ENCODE measurements around the gene MAP2K2. TPM values are rescaled to one million over a fixed set of nuclear protein-coding genes. Genes with fewer than 3 reads are reported as not detected.

The MAP2K2 gene
- polyA plus RNA-seq, 3 donors = 30.5 to 94.5 (median 40.2) TPM

GRCh38 chr19:4171676-4172075 is 47.8 kb upstream of the MAP2K2 start:
- Histone ChIP-seq H3K4me2 (replicated peaks; ENCODE audit: extremely low read depth, low read length, poor library complexity, severe bottlenecking) (no peak overlapping the region), H3K27ac (ENCODE audit: low read depth in 1 of 2, low read length in 2 of 2) (no peak overlapping the region), H3K79me2 (ENCODE audit: insufficient read depth, low read length) (no peaks in the 10 kb centered on the region), H3K9ac (ENCODE audit: insufficient read depth, low read length, poor library complexity, severe bottlenecking) (no peak overlapping the region), H2AFZ (ENCODE audit: insufficient read depth, low read depth, low read length, poor library complexity, severe bottlenecking) (no peak overlapping the region), H3K27me3 (ENCODE audit: control insufficient read depth in 2 of 2, insufficient read depth in 2 of 2, low read length in 2 of 2) (peaks cover 0 to 9% of the 10 kb centered on the region in 2 donors), H3K36me3 (replicated peaks in 1 of 2; ENCODE audit: control insufficient read depth in 1 of 2, insufficient read depth in 2 of 2, low read length in 2 of 2) (peaks cover 18 to 19% of the 10 kb centered on the region in 2 donors), H3K4me3 (replicated peaks in 1 of 3; ENCODE audit: low read depth in 2 of 3, low read length in 3 of 3) (no peak overlapping the region), H3K9me3 (replicated peaks in 1 of 2; ENCODE audit: control insufficient read depth in 1 of 2, insufficient read depth in 1 of 2, low read length in 2 of 2) (no peaks in the 10 kb centered on the region), H4K20me1 (ENCODE audit: insufficient read depth, low read length) (peaks cover 16% of the 10 kb centered on the region), H3K4me1 (ENCODE audit: control insufficient read depth in 1 of 2, insufficient read depth in 2 of 2, low read length in 2 of 2) (no peaks in the 10 kb centered on the region)
- Mint-ChIP-seq H3K27ac (no peak overlapping the region), H3K9me3 (no peaks in the 10 kb centered on the region), H3K27me3 (ENCODE audit: low read depth in 3 of 3) (peaks cover 9 to 31% (median 24%) of the 10 kb centered on the region in 3 donors), H3K4me3 (no peak overlapping the region), H3K4me1 (no peaks in the 10 kb centered on the region), H3K36me3 (peaks cover 9 to 18% of the 10 kb centered on the region in 2 donors)
- no peak for DNase-seq
- TF ChIP-seq CTCF (IDR thresholded peaks at IDR 0.05) = no peak
- 61% methylated on average over 22 of the region's 22 CpGs for WGBS (ENCODE audit: insufficient coverage)
- intact Hi-C loops (cut with micrococcal nuclease) = no loop called here

- Histone ChIP-seq H3K9ac (ENCODE audit: insufficient read depth, low read length, poor library complexity, severe bottlenecking) (no peak overlapping the region), H3K4me3 (replicated peaks in 1 of 3; ENCODE audit: low read depth in 2 of 3, low read length in 3 of 3) (no peak overlapping the region), H3K4me1 (ENCODE audit: control insufficient read depth in 1 of 2, insufficient read depth in 2 of 2, low read length in 2 of 2) (no peaks in the 10 kb centered on the region), H3K79me2 (ENCODE audit: insufficient read depth, low read length) (no peaks in the 10 kb centered on the region), H4K20me1 (ENCODE audit: insufficient read depth, low read length) (no peaks in the 10 kb centered on the region), H3K9me3 (replicated peaks in 1 of 2; ENCODE audit: control insufficient read depth in 1 of 2, insufficient read depth in 1 of 2, low read length in 2 of 2) (no peaks in the 10 kb centered on the region), H3K36me3 (replicated peaks in 1 of 2; ENCODE audit: control insufficient read depth in 1 of 2, insufficient read depth in 2 of 2, low read length in 2 of 2) (no peaks in the 10 kb centered on the region), H3K27me3 (ENCODE audit: control insufficient read depth in 2 of 2, insufficient read depth in 2 of 2, low read length in 2 of 2) (no peaks in the 10 kb centered on the region), H3K27ac (ENCODE audit: low read depth in 1 of 2, low read length in 2 of 2) (no peak overlapping the region), H2AFZ (ENCODE audit: insufficient read depth, low read depth, low read length, poor library complexity, severe bottlenecking) (no peak overlapping the region), H3K4me2 (replicated peaks; ENCODE audit: extremely low read depth, low read length, poor library complexity, severe bottlenecking) (no peak overlapping the region)
- intact Hi-C loops (cut with micrococcal nuclease) = no loop called here
- TF ChIP-seq CTCF (IDR thresholded peaks at IDR 0.05) = no peak
- no peak for DNase-seq
- Mint-ChIP-seq H3K4me3 (no peak overlapping the region), H3K36me3 (no peaks in the 10 kb centered on the region), H3K27me3 (ENCODE audit: low read depth in 3 of 3) (peaks cover 7 to 26% (median 14%) of the 10 kb centered on the region in 3 donors), H3K27ac (no peak overlapping the region), H3K9me3 (peaks cover 0 to 1% (median 0%) of the 10 kb centered on the region in 7 donors), H3K4me1 (no peaks in the 10 kb centered on the region)
- 72% methylated on average over 10 of the region's 11 CpGs for WGBS (ENCODE audit: insufficient coverage)
These were observed 40.3 kb upstream of the MAP2K2 start for GRCh38 chr19:4164262-4164661.

Measured in CD14-positive monocyte (primary cell).